ENCODE results near the gene VAC14.

GRCh38 chr16:70747703-70748631, 53.0 kb downstream of the VAC14 start:
- no peak for TF ChIP-seq CTCF (IDR thresholded peaks at IDR 0.05)
- TF ChIP-seq POLR2A (IDR thresholded peaks at IDR 0.05), result no peak
